A549 (cell line): Measurements from ENCODE around the gene UBA52. TPM values are rescaled to one million over a fixed set of nuclear protein-coding genes. Genes with fewer than 3 reads are reported as not detected.
A peak's percentile ranks its signal among the peaks of the same experiment; 100 is the strongest.

Source experiments
- ATAC-seq, 2 experiments: fragments of 200-7000 bp in 1 of 2; fragments of >200 bp in 1 of 2; cut with Nextera tagmentation in 1 of 2; cut with Tn5 transposase in 1 of 2; 3 replicates each; pipeline versions ENCODE4 v1.8.0 to v1.9.1; 2018 to 2020; ENCODE audit warnings: mild to moderate bottlenecking in 1 of 2, moderate library complexity in 1 of 2
- CTCF ChIA-PET: fragments of 300-600 bp; sonication (Branson Sonifier 250); formaldehyde crosslinking; extraction: SDS; loops from one replicate; lab custom pipeline; 2021; ENCODE audit warnings: antibody characterized with exemption, inconsistent platforms; lab: Yijun Ruan, JAX
- POLR2A ChIA-PET: fragments of 350-600 bp; formaldehyde crosslinking; extraction: SDS; loops from one replicate; lab custom pipeline; 2021; ENCODE audit warnings: antibody characterized with exemption, inconsistent platforms; lab: Yijun Ruan, JAX
- DNase-seq, 2 experiments: peaks; one replicate each; pipeline versions ENCODE4 v3.0.0 to v3.0.0-alpha.2; 2011 to 2016; ENCODE audit warnings: low read depth in 1 of 2, low spot score in 1 of 2
- FAIRE-seq: peaks from 2 replicates; lab custom pipeline; 2011; peaks lifted over from hg19 to GRCh38; lab: Jason Lieb, UNC
- H3K27ac ChIP-seq, 2 experiments: fragments of >200 bp; sonication (Bioruptor Twin); formaldehyde crosslinking; 3 replicates each; pipeline ENCODE4 v1.5.1; 2016 to 2017
- H3K4me1 ChIP-seq: fragments of >200 bp; sonication (Bioruptor Twin); formaldehyde crosslinking; 3 replicates; pipeline ENCODE4 v1.6.1; 2016
- H3K4me2 ChIP-seq: fragments of >200 bp; sonication (Bioruptor Twin); formaldehyde crosslinking; 3 replicates; pipeline ENCODE4 v1.6.1; 2016
- H3K4me3 ChIP-seq: fragments of >200 bp; sonication (Bioruptor Twin); formaldehyde crosslinking; 3 replicates; pipeline ENCODE4 v1.5.1; 2016
- H3K9me3 ChIP-seq: fragments of >200 bp; sonication (Bioruptor Twin); formaldehyde crosslinking; 3 replicates; pipeline ENCODE4 v1.6.1; 2016
- BCL3 ChIP-seq: fragments of >200 bp; sonication (Bioruptor Twin); formaldehyde crosslinking; IDR thresholded peaks from 3 replicates; pipeline ENCODE4 v1.6.1; 2016
- BHLHE40 ChIP-seq: IDR thresholded peaks from 2 replicates; pipeline ENCODE4 v1.6.1; 2012; ENCODE audit warnings: low read depth, low read length, inconsistent platforms
- CBX2 ChIP-seq: fragments of 200-600 bp; sonication (generic); IDR thresholded peaks from 2 replicates; pipeline ENCODE4 v1.6.1; 2016; ENCODE audit warnings: low read depth, mild to moderate bottlenecking, borderline replicate concordance
- CHD2 ChIP-seq: fragments of 150-350 bp; IDR thresholded peaks from 2 replicates; pipeline ENCODE4 v1.6.1; 2014; ENCODE audit warnings: low read length; ENCODE audit not compliant: partially characterized antibody
- CTCF ChIP-seq: fragments of >200 bp; sonication (Bioruptor Twin); formaldehyde crosslinking; IDR thresholded peaks from 3 replicates; pipeline ENCODE4 v1.5.1; 2016
- GATA3 ChIP-seq: IDR thresholded peaks from 2 replicates; pipeline ENCODE4 v1.6.1; 2012; ENCODE audit warnings: borderline replicate concordance
- HDAC2 ChIP-seq: fragments of 200-600 bp; sonication (generic); IDR thresholded peaks from 2 replicates; pipeline ENCODE4 v1.6.1; 2016
- HOXB5 ChIP-seq: fragments of 250-450 bp; sonication (Bioruptor Pico); IDR thresholded peaks from 2 replicates; pipeline ENCODE4 v1.5.0; 2020; ENCODE audit warnings: mild to moderate bottlenecking, moderate library complexity
- MAFK ChIP-seq: fragments of 450-650 bp; IDR thresholded peaks from 2 replicates; pipeline ENCODE4 v1.6.1; 2014; ENCODE audit not compliant: partially characterized antibody
- PBX3 ChIP-seq: IDR thresholded peaks from 2 replicates; pipeline ENCODE4 v1.6.1; 2012
- PHF8 ChIP-seq: fragments of 200-600 bp; sonication (generic); IDR thresholded peaks from 2 replicates; pipeline ENCODE4 v1.6.1; 2016; ENCODE audit warnings: low read depth, mild to moderate bottlenecking, antibody characterized with exemption, moderate library complexity, borderline replicate concordance
- RCOR1 ChIP-seq: fragments of 150-350 bp; IDR thresholded peaks from 2 replicates; pipeline ENCODE4 v1.6.1; 2014; ENCODE audit warnings: antibody characterized with exemption, low read length, low read depth
- REST ChIP-seq: fragments of 200-600 bp; sonication (generic); IDR thresholded peaks from 2 replicates; pipeline ENCODE4 v1.6.1; 2016; ENCODE audit warnings: antibody characterized with exemption, mild to moderate bottlenecking, moderate library complexity
- TFCP2L1 ChIP-seq: fragments of 250-450 bp; sonication (Bioruptor Pico); IDR thresholded peaks from 2 replicates; pipeline ENCODE4 v1.5.0; 2021; ENCODE audit warnings: mild to moderate bottlenecking
- WGBS: methylation state at CpG from one replicate; pipeline ENCODE4 v1.1.6; 2017; ENCODE audit errors: missing lambda C conversion rate; 5-methylcytosine and 5-hydroxymethylcytosine counted together
- polyA plus RNA-seq, 4 experiments: library from polyadenylated mRNA; depleted of rRNA in 3 of 4; stranded (reverse); fragments of >200 nt; fragmentation: RNase III in 1 of 4; extraction: RNeasy Plus Mini Kit Qiagen cat#74134 plus additional on column Dnase treatment in 1 of 4; gene quantifications; 2 replicates in 3 of 4; 3 replicates in 1 of 4; pipeline ENCODE4 v1.2.3, GENCODE V29; 2011 to 2017

The UBA52 gene
- polyA plus RNA-seq, 2 of the 4 experiments (the other 2 are of a cell fraction): 888 to 942 TPM

- Histone ChIP-seq H3K4me3 (no peak overlapping the region), H3K27ac (no peak overlapping the region; a peak in 1 of 6 replicates), H3K9me3 (no peaks in the 10 kb centered on the region), H3K4me1 (peaks cover 14% of the 10 kb centered on the region; the same call in 2 of the 3 replicates), H3K4me2 (no peak overlapping the region)
- ChIA-PET POLR2A (no interaction called here), CTCF (interaction anchor here (0.8 to 2.4 kb wide), 7 partner anchors 9 to 264 kb away, joined by 3 to 11 read pairs (median 4); partner anchors contain the start of gene REX1BD)
- 31% methylated on average over 6 of the region's 32 CpGs for WGBS
- FAIRE-seq: no peak
- peak in 1 of 2 experiments; percentile 38 for DNase-seq
- no peak for TF ChIP-seq HDAC2
- no peak for TF ChIP-seq GATA3
- no peak for TF ChIP-seq MAFK
- TF ChIP-seq TFCP2L1 (CRISPR knock-in tag): no peak
- no peak for TF ChIP-seq HOXB5
- TF ChIP-seq CTCF: peak; percentile 10; the same call in 1 of the 3 replicates
- ATAC-seq: peak; percentile 65 to 85; a peak in 5 of 6 replicates
Measured at GRCh38 chr19:18603255-18603957, 31.7 kb downstream of the UBA52 start.

DNA sequence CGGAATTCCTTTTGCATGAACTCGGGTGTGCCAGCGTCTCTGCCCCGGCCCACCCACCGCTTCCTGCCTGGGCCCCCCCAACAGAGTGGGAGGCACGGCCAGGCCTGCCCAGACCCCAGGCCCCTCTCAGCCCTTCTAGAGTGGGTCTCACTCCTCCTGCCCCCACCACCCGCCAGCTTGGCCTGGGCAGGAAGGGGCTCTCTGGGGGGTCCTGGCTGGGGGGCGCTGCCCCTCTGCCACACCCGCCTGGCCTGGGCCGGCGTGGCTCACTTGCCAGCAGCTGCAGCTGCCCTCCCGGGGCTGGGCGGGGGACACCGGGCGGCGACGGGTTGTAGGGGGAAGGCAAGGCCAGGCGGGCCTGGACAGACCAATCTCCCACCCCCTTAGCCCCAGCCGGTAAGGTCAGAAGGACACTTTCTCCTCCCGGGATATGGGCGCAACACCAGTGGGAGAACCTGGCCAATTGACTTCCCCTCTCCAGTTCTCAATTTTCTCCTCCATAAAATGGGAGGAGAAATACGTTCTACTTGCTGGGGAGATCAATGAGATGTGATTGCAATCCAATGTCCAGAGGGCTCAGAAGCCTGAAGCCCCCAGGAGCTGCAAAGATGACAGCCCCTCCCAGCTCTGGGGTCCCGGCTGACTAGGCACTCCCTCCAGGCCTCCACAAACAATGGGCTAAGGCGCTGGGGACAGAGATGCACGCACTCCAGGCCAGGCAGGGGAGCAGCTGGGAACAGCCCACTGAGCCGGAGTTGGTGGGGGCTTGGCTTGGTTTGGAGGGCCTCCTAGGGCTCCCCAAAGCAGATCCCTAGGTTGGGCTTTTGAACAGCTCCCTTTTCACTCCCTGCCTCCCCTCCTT, 32.5 kb downstream of the UBA52 start:
- no peaks in the 10 kb centered on the region for H3K9me3 ChIP-seq
- peaks cover 14% of the 10 kb centered on the region; the same call in 2 of the 3 replicates for H3K4me1 ChIP-seq
- DNase-seq: no peak
- H3K27ac ChIP-seq: no peak overlapping the region
- ChIA-PET POLR2A (no interaction called here), CTCF (interaction anchor here (0.8 to 2.4 kb wide), 5 partner anchors 10 to 153 kb away, joined by 3 to 11 read pairs (median 4); partner anchors contain the start of gene REX1BD)
- WGBS: 75% methylated on average over 8 of the region's 26 CpGs
- no peak for FAIRE-seq
- no peak overlapping the region for H3K4me2 ChIP-seq
- TF ChIP-seq RCOR1: no peak
- ATAC-seq: no peak
- H3K4me3 ChIP-seq: no peak overlapping the region

GRCh38 chr19:18604820-18605159, 33.1 kb downstream of the UBA52 start:
- ChIA-PET POLR2A (no interaction called here), CTCF (interaction anchor here (1.0 to 2.4 kb wide), 4 partner anchors 11 to 154 kb away, joined by 3 to 11 read pairs (median 4); partner anchors contain the start of gene REX1BD)
- TF ChIP-seq REST (no peak), BCL3 (no peak), CHD2 (no peak), BHLHE40 (no peak), PHF8 (no peak), CBX2 (no peak), PBX3 (no peak)
- WGBS: 68% methylated on average over 10 of the region's 10 CpGs
- DNase-seq (no peak), ATAC-seq (no peak), FAIRE-seq (no peak)
- Histone ChIP-seq H3K4me1 (peaks cover 14% of the 10 kb centered on the region; the same call in 2 of the 3 replicates), H3K4me2 (no peak overlapping the region), H3K27ac (no peak overlapping the region), H3K4me3 (no peak overlapping the region), H3K9me3 (no peaks in the 10 kb centered on the region)
